Measurements from ENCODE around the gene TLR4.

The TLR4 gene

GRCh38 chr9:117704024-117704575, at the start of gene TLR4:
TSS of gene TLR4 (plus strand) at chr9:117704403. CDS start at chr9:117704473, 70 bp downstream.
- no peak for DNase-seq (ENCODE audit: low read depth in 1 of 2, low spot score in 1 of 2)

GRCh38 chr9:117656002-117656401, 48.2 kb upstream of the TLR4 start:
- no peak for DNase-seq (ENCODE audit: low read depth in 1 of 2, low spot score in 1 of 2)

GRCh38 chr9:117662651-117663050, 41.6 kb upstream of the TLR4 start:
- DNase-seq (ENCODE audit: low read depth in 1 of 2, low spot score in 1 of 2) = no peak

- DNase-seq (ENCODE audit: low read depth in 1 of 2, low spot score in 1 of 2) = no peak
Observed at GRCh38 chr9:117664419-117664818, 39.8 kb upstream of the TLR4 start.

- DNase-seq (ENCODE audit: low read depth in 1 of 2, low spot score in 1 of 2) = no peak
Observed at GRCh38 chr9:117665601-117666385, 38.4 kb upstream of the TLR4 start.

GRCh38 chr9:117671468-117671867, 32.7 kb upstream of the TLR4 start:
- no peak for DNase-seq (ENCODE audit: low read depth in 1 of 2, low spot score in 1 of 2)

GRCh38 chr9:117672369-117672768, 31.8 kb upstream of the TLR4 start:
- no peak for DNase-seq (ENCODE audit: low read depth in 1 of 2, low spot score in 1 of 2)

- no peak for DNase-seq (ENCODE audit: low read depth in 1 of 2, low spot score in 1 of 2)
Observed at GRCh38 chr9:117677572-117677971, 26.6 kb upstream of the TLR4 start.

GRCh38 chr9:117678871-117679270, 25.3 kb upstream of the TLR4 start:
- no peak for DNase-seq (ENCODE audit: low read depth in 1 of 2, low spot score in 1 of 2)

GRCh38 chr9:117679416-117679815, 24.8 kb upstream of the TLR4 start:
- no peak for DNase-seq (ENCODE audit: low read depth in 1 of 2, low spot score in 1 of 2)

GRCh38 chr9:117681888-117682287, 22.3 kb upstream of the TLR4 start:
- DNase-seq (ENCODE audit: low read depth in 1 of 2, low spot score in 1 of 2) = no peak

- no peak for DNase-seq (ENCODE audit: low read depth in 1 of 2, low spot score in 1 of 2)
Observed at GRCh38 chr9:117682955-117683710, 21.1 kb upstream of the TLR4 start.

GRCh38 chr9:117687532-117687931, 16.7 kb upstream of the TLR4 start:
- DNase-seq (ENCODE audit: low read depth in 1 of 2, low spot score in 1 of 2) = no peak

- DNase-seq (ENCODE audit: low read depth in 1 of 2, low spot score in 1 of 2) = no peak
Observed at GRCh38 chr9:117691367-117691766, 12.8 kb upstream of the TLR4 start.

- DNase-seq (ENCODE audit: low read depth in 1 of 2, low spot score in 1 of 2) = no peak
Observed at GRCh38 chr9:117696154-117696553, 8.0 kb upstream of the TLR4 start.

- DNase-seq (ENCODE audit: low read depth in 1 of 2, low spot score in 1 of 2) = no peak
Observed at GRCh38 chr9:117697046-117697445, 7.2 kb upstream of the TLR4 start.

GRCh38 chr9:117703537-117703936, 666 bp upstream of the TLR4 start:
- no peak for DNase-seq (ENCODE audit: low read depth in 1 of 2, low spot score in 1 of 2)

GRCh38 chr9:117704597-117704996, 394 bp downstream of the TLR4 start:
- no peak for DNase-seq (ENCODE audit: low read depth in 1 of 2, low spot score in 1 of 2)

GRCh38 chr9:117705386-117705785, 1.2 kb downstream of the TLR4 start:
- no peak for DNase-seq (ENCODE audit: low read depth in 1 of 2, low spot score in 1 of 2)

- no peak for DNase-seq (ENCODE audit: low read depth in 1 of 2, low spot score in 1 of 2)
Observed at GRCh38 chr9:117706421-117707116, 2.4 kb downstream of the TLR4 start.

GRCh38 chr9:117707561-117707960, 3.4 kb downstream of the TLR4 start:
- DNase-seq (ENCODE audit: low read depth in 1 of 2, low spot score in 1 of 2) = no peak

- DNase-seq (ENCODE audit: low read depth in 1 of 2, low spot score in 1 of 2) = no peak
Observed at GRCh38 chr9:117709936-117710335, 5.7 kb downstream of the TLR4 start.
